GM12878 (cell line): ENCODE results near the gene SPRR5. TPM values are rescaled to one million over a fixed set of nuclear protein-coding genes. Genes with fewer than 3 reads are reported as not detected.

ENCODE experiments used
- ATAC-seq: fragments of 200-7000 bp; cut with Tn5 transposase; 3 replicates; pipeline ENCODE4 v1.9.1; 2020; ENCODE audit warnings: mild to moderate bottlenecking, moderate library complexity
- BruUV-seq: library from RNA; stranded (reverse); fragments of 400-500 nt; replicated peaks from 2 replicates; lab custom pipeline; 2021; lab: Mats Ljungman, UMichigan
- CTCF ChIA-PET: fragments of 300-600 bp; sonication (Branson Sonifier 250); formaldehyde crosslinking; extraction: SDS; loops from one replicate; lab custom pipeline; 2021; ENCODE audit warnings: inconsistent platforms; lab: Yijun Ruan, JAX
- POLR2A ChIA-PET: fragments of 350-600 bp; formaldehyde crosslinking; extraction: SDS; loops from one replicate; lab custom pipeline; 2021; ENCODE audit warnings: inconsistent platforms; lab: Charles Lee
- RAD21 ChIA-PET: fragments of 300-600 bp; sonication (Branson Sonifier 250); formaldehyde crosslinking; loops from one replicate; lab custom pipeline; 2023; ENCODE audit warnings: antibody characterized with exemption; ENCODE audit not compliant: unreplicated experiment; lab: Charles Lee
- SMC1A ChIA-PET: fragments of 300-600 bp; sonication (Branson Sonifier 250); formaldehyde crosslinking; loops from one replicate; lab custom pipeline; 2023; ENCODE audit not compliant: unreplicated experiment, uncharacterized antibody; lab: Charles Lee
- DNase-seq: peaks from one replicate; pipeline ENCODE4 v3.0.0-alpha.2; 2011; ENCODE audit warnings: low read depth, low spot score
- FAIRE-seq: peaks from 3 replicates; lab custom pipeline; 2011; peaks lifted over from hg19 to GRCh38; lab: Jason Lieb, UNC
- H2AFZ ChIP-seq: 2 replicates; pipeline ENCODE4 v1.6.0; 2011; ENCODE audit warnings: low read depth, low read length, control low read depth; ENCODE audit not compliant: control insufficient read depth
- H3K27ac ChIP-seq: 2 replicates; pipeline ENCODE4 v1.5.1; 2011; ENCODE audit warnings: control low read depth; ENCODE audit not compliant: control insufficient read depth, insufficient read depth
- H3K27me3 ChIP-seq, 2 experiments: replicated peaks in 1 of 2; 2 replicates each; pipeline versions ENCODE4 v1.6.0 to v1.6.1; 2011; ENCODE audit warnings: low read length in 1 of 2; ENCODE audit not compliant: control insufficient read depth in 2 of 2, insufficient read depth in 2 of 2
- H3K36me3 ChIP-seq, 2 experiments: 2 replicates each; pipeline ENCODE4 v1.5.1; 2011; ENCODE audit warnings: low read length in 1 of 2; ENCODE audit not compliant: control insufficient read depth in 2 of 2, insufficient read depth in 2 of 2
- H3K4me1 ChIP-seq: 2 replicates; pipeline ENCODE4 v1.6.1; 2011; ENCODE audit warnings: mild to moderate bottlenecking, low read length, moderate library complexity, mixed read lengths; ENCODE audit not compliant: control insufficient read depth, insufficient read depth
- H3K4me2 ChIP-seq: 2 replicates; pipeline ENCODE4 v1.6.0; 2011; ENCODE audit warnings: control low read depth; ENCODE audit not compliant: control insufficient read depth, insufficient read depth
- H3K4me3 ChIP-seq: fragments of 200-600 bp; sonication (generic); 2 replicates; pipeline ENCODE4 v1.5.1; 2016
- H3K79me2 ChIP-seq: 2 replicates; pipeline ENCODE4 v1.6.0; 2011; ENCODE audit warnings: low read length; ENCODE audit not compliant: control insufficient read depth, insufficient read depth
- H3K9ac ChIP-seq: 2 replicates; pipeline ENCODE4 v1.8.0; 2011; ENCODE audit warnings: low read length, control low read depth, mixed read lengths; ENCODE audit not compliant: control insufficient read depth, insufficient read depth
- H3K9me3 ChIP-seq: replicated peaks from 3 replicates; pipeline ENCODE4 v1.5.1; 2011; ENCODE audit warnings: mild to moderate bottlenecking, low read length; ENCODE audit not compliant: control insufficient read depth, insufficient read depth
- H4K20me1 ChIP-seq: 2 replicates; pipeline ENCODE4 v1.6.0; 2011; ENCODE audit not compliant: control insufficient read depth, insufficient read depth
- IKZF2 ChIP-seq, 2 experiments: fragments of 450-650 bp; IDR thresholded peaks; 2 replicates each; pipeline ENCODE4 v1.6.1; 2017; ENCODE audit warnings: mild to moderate bottlenecking in 2 of 2, moderate library complexity in 2 of 2
- MTA3 ChIP-seq: IDR thresholded peaks from 2 replicates; pipeline ENCODE4 v1.6.1; 2012; ENCODE audit warnings: low read length, inconsistent platforms, borderline replicate concordance
- MYB ChIP-seq: fragments of 150-350 bp; IDR thresholded peaks from 2 replicates; pipeline ENCODE4 v1.6.1; 2014; ENCODE audit warnings: mild to moderate bottlenecking, low read depth, low read length, borderline replicate concordance
- PAX8 ChIP-seq: fragments of 450-650 bp; IDR thresholded peaks from 2 replicates; pipeline ENCODE4 v1.6.1; 2017; ENCODE audit warnings: mild to moderate bottlenecking, moderate library complexity
- RUNX3 ChIP-seq: IDR thresholded peaks from 2 replicates; pipeline ENCODE4 v1.6.1; 2012; ENCODE audit warnings: low read length, inconsistent platforms
- SPI1 ChIP-seq: IDR thresholded peaks from 2 replicates; pipeline ENCODE4 v1.6.1; 2011; ENCODE audit warnings: low read depth, mild to moderate bottlenecking, low read length, moderate library complexity, borderline replicate concordance; ENCODE audit not compliant: insufficient read depth
- YY1 ChIP-seq: IDR thresholded peaks from 2 replicates; pipeline ENCODE4 v1.6.1; 2011; ENCODE audit warnings: low read depth, mild to moderate bottlenecking, low read length
- ZNF24 ChIP-seq: fragments of 450-650 bp; IDR thresholded peaks from 2 replicates; pipeline ENCODE4 v1.6.1; 2017; ENCODE audit warnings: antibody characterized with exemption, mild to moderate bottlenecking
- WGBS: methylation state at CpG from one replicate; pipeline ENCODE4 v1.1.6; 2016; ENCODE audit warnings: low lambda C conversion rate; ENCODE audit not compliant: insufficient replicate concordance, insufficient coverage; ENCODE audit errors: missing lambda C conversion rate; 5-methylcytosine and 5-hydroxymethylcytosine counted together
- in situ Hi-C: fragments of 300-500 bp; cut with MboI; formaldehyde crosslinking; loops from 9 replicates; pipeline ENCODE4 v1.14.3; 2018; ENCODE audit warnings: mixed read lengths
- intact Hi-C: fragments of 100-400 bp; cut with micrococcal nuclease; formaldehyde crosslinking; loops from one replicate; pipeline ENCODE4 v1.14.2; 2022; ENCODE audit not compliant: unreplicated experiment
- polyA plus RNA-seq, 11 experiments: library from polyadenylated mRNA; depleted of rRNA in 4 of 11; unstranded in 6 of 11; stranded (reverse) in 5 of 11; fragments of >200 nt; fragmentation: Nextera tagmentation in 4 of 11; fragmentation: Illumina TruSeq in 1 of 11; extraction: Ambion mirVana in 4 of 11; extraction: Trizol in 1 of 11; gene quantifications; 1 replicate in 1 of 11; 2 replicates in 10 of 11; pipeline versions ENCODE4 v1.2.1 to v1.2.3, GENCODE V29; 2011 to 2016; ENCODE audit warnings: inconsistent platforms in 2 of 11, missing spikeins in 2 of 11, low read depth in 1 of 11
- total RNA-seq, 4 experiments: library from RNA; depleted of rRNA in 3 of 4; stranded (reverse); fragments of >200 nt in 3 of 4; fragmentation: Illumina TruSeq in 1 of 4; extraction: Trizol in 1 of 4; gene quantifications; 2 replicates each; pipeline versions ENCODE4 v1.2.1 to v1.2.3, GENCODE V29; 2013 to 2021

Gene SPRR5
- total and polyA plus RNA-seq, 10 of the 15 experiments (the other 5 are each of a cell fraction or from before 2014, with no cell fraction given): not detected

GRCh38 chr1:152912471-152912870 lies 34.5 kb upstream of the SPRR5 start:
- SMC1A ChIA-PET: interaction anchor here (1.0 to 4.0 kb wide), 5 partner anchors 10 to 54 kb away, joined by 3 to 14 read pairs (median 4); no protein-coding TSS in a partner anchor
- DNase-seq: no peak
- no peak for ATAC-seq
- TF ChIP-seq IKZF2 (IDR thresholded peaks at IDR 0.05): no peak
- no peak for TF ChIP-seq MYB
- TF ChIP-seq ZNF24: no peak
- TF ChIP-seq YY1: no peak
- no peak for TF ChIP-seq MTA3
- no peak for TF ChIP-seq SPI1
- TF ChIP-seq, all 136 proteins: peak for 0
- H4K20me1 ChIP-seq: no peaks in the 10 kb centered on the region
- POLR2A ChIA-PET: interaction anchor here (0.6 to 1.2 kb wide), 3 partner anchors 9 to 33 kb away, joined by 3 to 5 read pairs (median 3); no protein-coding TSS in a partner anchor
- no peaks in the 10 kb centered on the region for H3K36me3 ChIP-seq
- in situ Hi-C loops: no loop called here
- WGBS: 45% methylated on average over 1 of the region's 1 CpG
- no peak overlapping the region for H3K9ac ChIP-seq
- CTCF ChIA-PET: interaction anchor here (0.6 to 7.6 kb wide), 7 partner anchors 12 to 315 kb away, joined by 3 to 45 read pairs (median 4); partner anchors contain the start of gene SMCP
- H3K4me1 ChIP-seq: peaks cover 9% of the 10 kb centered on the region
- no peak overlapping the region for H2AFZ ChIP-seq
- no peak overlapping the region for H3K27ac ChIP-seq
- intact Hi-C loops: no loop called here
- no peaks in the 10 kb centered on the region for H3K79me2 ChIP-seq
- RAD21 ChIA-PET: interaction anchor here (0.9 to 2.7 kb wide), 4 partner anchors 12 to 42 kb away, joined by 3 to 8 read pairs (median 5); no protein-coding TSS in a partner anchor
- H3K4me2 ChIP-seq: no peak overlapping the region
- no peak overlapping the region for H3K4me3 ChIP-seq
- no TSS peak for BruUV-seq
- no peaks in the 10 kb centered on the region for H3K27me3 ChIP-seq
- FAIRE-seq: no peak
- H3K9me3 ChIP-seq: no peaks in the 10 kb centered on the region

- ChIA-PET CTCF (interaction anchor here (0.6 to 7.6 kb wide), 7 partner anchors 12 to 315 kb away, joined by 3 to 45 read pairs (median 4); partner anchors contain the start of gene SMCP), RAD21 (interaction anchor here (0.9 to 2.7 kb wide), 3 partner anchors 13 to 42 kb away, joined by 4 to 8 read pairs (median 6); no protein-coding TSS in a partner anchor), SMC1A (interaction anchor here (1.0 to 4.0 kb wide), 6 partner anchors 10 to 54 kb away, joined by 3 to 14 read pairs (median 4); no protein-coding TSS in a partner anchor), POLR2A (interaction anchor here (1.2 kb wide), 2 partner anchors 9 to 21 kb away, joined by 3 read pairs; no protein-coding TSS in a partner anchor)
- intact Hi-C loops: no loop called here
- no peaks in the 10 kb centered on the region for H4K20me1 ChIP-seq
- no TSS peak for BruUV-seq
- H3K36me3 ChIP-seq: no peaks in the 10 kb centered on the region
- H3K79me2 ChIP-seq: no peaks in the 10 kb centered on the region
- H3K4me2 ChIP-seq: no peak overlapping the region
- H3K27me3 ChIP-seq: no peaks in the 10 kb centered on the region
- no peak overlapping the region for H3K27ac ChIP-seq
- H3K9me3 ChIP-seq: no peaks in the 10 kb centered on the region
- no peak overlapping the region for H3K4me3 ChIP-seq
- in situ Hi-C loops: no loop called here
- 18% methylated on average over 5 of the region's 5 CpGs for WGBS
- TF ChIP-seq PAX8 (no peak), RUNX3 (peak; percentile 39; the same call in 1 of the 2 replicates)
- no peak overlapping the region for H3K9ac ChIP-seq
- peak; percentile 57 for ATAC-seq
- FAIRE-seq: no peak
- H2AFZ ChIP-seq: no peak overlapping the region; the same call in 1 of the 2 replicates
- peaks cover 5% of the 10 kb centered on the region for H3K4me1 ChIP-seq
- DNase-seq: no peak
Measured at GRCh38 chr1:152912900-152913299, 34.1 kb upstream of the SPRR5 start.
